Measurements from ENCODE around the gene WASF3. TPM values are rescaled to one million over a fixed set of nuclear protein-coding genes. Genes with fewer than 3 reads are reported as not detected.

WASF3 gene
- total and polyA plus RNA-seq, 2 donors from 2014 or later, result 3.7 to 18.5 TPM

DNA sequence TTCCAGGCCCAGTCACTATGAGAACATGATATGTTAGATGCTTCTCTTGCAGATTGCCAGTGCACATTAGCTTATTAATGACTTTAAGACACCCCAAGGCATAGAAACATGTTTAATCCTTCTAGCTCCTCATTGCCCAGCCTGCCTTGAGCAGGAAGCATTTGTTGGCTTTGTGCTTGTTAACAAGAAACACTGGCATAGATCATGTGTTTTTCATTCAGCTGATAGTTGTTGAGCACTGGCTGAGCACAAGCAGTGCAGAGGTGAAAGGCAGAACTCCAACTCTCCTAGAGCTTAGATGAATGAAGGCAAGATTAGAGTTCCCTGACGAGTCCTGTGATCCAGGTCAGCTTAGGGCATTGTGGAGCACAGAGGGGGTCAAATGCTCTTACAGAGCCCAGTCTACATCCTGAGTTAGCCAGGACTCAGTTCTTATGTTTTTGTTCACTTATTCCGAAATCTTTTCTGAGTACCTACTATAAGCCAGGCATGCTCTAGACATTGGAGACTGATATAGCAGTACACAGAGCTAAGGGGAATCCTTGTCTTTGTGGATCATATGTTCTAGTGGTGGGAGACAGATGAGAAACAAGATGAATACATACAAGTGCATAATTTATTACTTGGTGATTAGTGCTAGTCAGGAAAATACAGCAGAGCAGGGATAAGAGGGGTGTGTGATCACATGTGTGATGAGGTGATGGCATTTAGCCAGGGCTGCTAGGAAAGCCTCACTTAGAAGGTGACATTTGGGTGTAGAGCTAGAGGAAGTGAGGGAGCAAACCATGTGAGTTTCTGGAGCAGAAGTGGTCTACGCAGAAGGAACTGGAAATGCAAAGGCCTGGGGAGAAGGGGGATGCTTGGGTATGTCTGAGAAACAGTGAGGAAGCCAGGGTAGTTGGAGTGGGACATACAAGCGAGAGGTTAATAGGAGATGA lies 101.2 kb downstream of the WASF3 start:
- intact Hi-C loops (cut with DNase I), result no loop called here
- peaks cover 0 to 8% (median 0%) of the 10 kb centered on the region in 3 donors for H3K4me1 ChIP-seq (ENCODE audit: control insufficient read depth in 2 of 3, insufficient read depth in 2 of 3, low read depth in 1 of 3, low read length in 3 of 3)
- no peaks in the 10 kb centered on the region for H3K9me3 ChIP-seq (ENCODE audit: control insufficient read depth in 2 of 3, insufficient read depth in 1 of 3, low read length in 3 of 3)
- no peak overlapping the region for H3K9ac ChIP-seq (ENCODE audit: low read length in 3 of 3)
- TF ChIP-seq, protein P1, sequence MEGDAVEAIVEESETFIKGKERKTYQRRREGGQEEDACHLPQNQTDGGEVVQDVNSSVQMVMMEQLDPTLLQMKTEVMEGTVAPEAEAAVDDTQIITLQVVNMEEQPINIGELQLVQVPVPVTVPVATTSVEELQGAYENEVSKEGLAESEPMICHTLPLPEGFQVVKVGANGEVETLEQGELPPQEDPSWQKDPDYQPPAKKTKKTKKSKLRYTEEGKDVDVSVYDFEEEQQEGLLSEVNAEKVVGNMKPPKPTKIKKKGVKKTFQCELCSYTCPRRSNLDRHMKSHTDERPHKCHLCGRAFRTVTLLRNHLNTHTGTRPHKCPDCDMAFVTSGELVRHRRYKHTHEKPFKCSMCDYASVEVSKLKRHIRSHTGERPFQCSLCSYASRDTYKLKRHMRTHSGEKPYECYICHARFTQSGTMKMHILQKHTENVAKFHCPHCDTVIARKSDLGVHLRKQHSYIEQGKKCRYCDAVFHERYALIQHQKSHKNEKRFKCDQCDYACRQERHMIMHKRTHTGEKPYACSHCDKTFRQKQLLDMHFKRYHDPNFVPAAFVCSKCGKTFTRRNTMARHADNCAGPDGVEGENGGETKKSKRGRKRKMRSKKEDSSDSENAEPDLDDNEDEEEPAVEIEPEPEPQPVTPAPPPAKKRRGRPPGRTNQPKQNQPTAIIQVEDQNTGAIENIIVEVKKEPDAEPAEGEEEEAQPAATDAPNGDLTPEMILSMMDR (IDR thresholded peaks at IDR 0.05; ENCODE audit: borderline replicate concordance, extremely low read depth, insufficient read depth), result no peak
- FAIRE-seq (no peak), DNase-seq (no peak)
- no peaks in the 10 kb centered on the region for H3K27me3 ChIP-seq (ENCODE audit: control insufficient read depth, insufficient read depth, low read length)
- no peak overlapping the region for H3K27ac ChIP-seq (ENCODE audit: low read depth in 2 of 2, low read length in 2 of 2)
- H3K36me3 ChIP-seq (ENCODE audit: control insufficient read depth in 2 of 3, insufficient read depth in 3 of 3, low read length in 3 of 3), result no peaks in the 10 kb centered on the region
- no peak overlapping the region for H3K4me3 ChIP-seq (ENCODE audit: low read length in 3 of 3)

DNA sequence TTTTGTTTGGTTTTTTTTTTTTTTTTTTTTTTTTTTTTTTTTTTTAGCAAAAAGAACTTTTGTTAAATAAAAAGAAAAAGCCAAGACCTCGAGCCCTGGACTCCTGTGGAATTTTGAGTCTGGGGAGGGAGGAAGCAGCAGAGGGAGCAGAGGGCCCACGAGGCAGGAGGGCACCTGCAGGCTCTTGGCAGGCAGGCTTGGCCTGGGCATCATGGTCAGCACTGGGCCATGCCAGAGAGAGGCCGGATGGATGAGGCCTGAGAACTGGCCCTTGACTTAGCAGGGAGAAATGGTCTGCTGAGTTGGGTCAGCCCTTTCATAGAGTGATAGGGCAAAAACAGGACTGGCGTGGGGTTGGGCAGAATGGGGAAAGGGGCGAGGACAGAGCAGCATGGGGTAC lies 102.7 kb downstream of the WASF3 start:
- no peak overlapping the region for H3K27ac ChIP-seq (ENCODE audit: low read depth in 2 of 2, low read length in 2 of 2)
- H3K36me3 ChIP-seq (ENCODE audit: control insufficient read depth in 2 of 3, insufficient read depth in 3 of 3, low read length in 3 of 3), result no peaks in the 10 kb centered on the region
- no peaks in the 10 kb centered on the region for H3K9me3 ChIP-seq (ENCODE audit: control insufficient read depth in 2 of 3, insufficient read depth in 1 of 3, low read length in 3 of 3)
- no peak overlapping the region for H3K4me3 ChIP-seq (ENCODE audit: low read length in 3 of 3)
- H3K4me1 ChIP-seq (ENCODE audit: control insufficient read depth in 2 of 3, insufficient read depth in 2 of 3, low read depth in 1 of 3, low read length in 3 of 3), result peaks cover 0 to 8% (median 0%) of the 10 kb centered on the region in 3 donors
- no peaks in the 10 kb centered on the region for H3K27me3 ChIP-seq (ENCODE audit: control insufficient read depth, insufficient read depth, low read length)
- DNase-seq, result no peak
- no peak for FAIRE-seq
- TF ChIP-seq, protein P1 (IDR thresholded peaks at IDR 0.05; ENCODE audit: borderline replicate concordance, extremely low read depth, insufficient read depth), result no peak
- intact Hi-C loops (cut with DNase I), result no loop called here
- H3K9ac ChIP-seq (ENCODE audit: low read length in 3 of 3), result no peak overlapping the region

DNA sequence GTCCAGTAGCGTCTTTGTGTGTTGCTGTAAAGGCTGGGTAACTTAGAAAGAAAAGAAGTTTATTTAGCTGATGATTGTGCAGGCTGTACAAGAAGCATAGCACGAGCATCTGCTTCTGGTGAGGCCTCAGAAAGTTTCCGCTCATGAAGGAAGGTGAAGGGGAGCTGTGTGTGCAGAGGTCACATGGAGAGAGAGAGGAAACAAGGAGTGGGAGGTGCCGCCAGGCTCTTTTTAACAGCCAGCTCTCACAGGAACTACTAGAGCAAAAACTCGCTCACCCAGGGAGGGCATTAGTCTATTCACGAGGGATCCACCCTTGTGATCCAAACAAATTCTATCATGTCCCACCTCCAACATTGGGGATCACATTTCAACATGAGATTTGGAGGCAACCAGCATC lies 103.3 kb downstream of the WASF3 start:
- Histone ChIP-seq H3K4me1 (ENCODE audit: control insufficient read depth in 2 of 3, insufficient read depth in 2 of 3, low read depth in 1 of 3, low read length in 3 of 3) (peaks cover 0 to 8% (median 0%) of the 10 kb centered on the region in 3 donors), H3K9ac (ENCODE audit: low read length in 3 of 3) (no peak overlapping the region), H3K27me3 (ENCODE audit: control insufficient read depth, insufficient read depth, low read length) (no peaks in the 10 kb centered on the region), H3K9me3 (ENCODE audit: control insufficient read depth in 2 of 3, insufficient read depth in 1 of 3, low read length in 3 of 3) (no peaks in the 10 kb centered on the region), H3K36me3 (ENCODE audit: control insufficient read depth in 2 of 3, insufficient read depth in 3 of 3, low read length in 3 of 3) (no peaks in the 10 kb centered on the region), H3K4me3 (ENCODE audit: low read length in 3 of 3) (no peak overlapping the region), H3K27ac (ENCODE audit: low read depth in 2 of 2, low read length in 2 of 2) (no peak overlapping the region)
- TF ChIP-seq, protein P1 (IDR thresholded peaks at IDR 0.05; ENCODE audit: borderline replicate concordance, extremely low read depth, insufficient read depth), result no peak
- peak in 3 of 5 donors; percentile 47 to 73 (median 68) for DNase-seq
- intact Hi-C loops (cut with DNase I), result no loop called here
- FAIRE-seq, result no peak
